GM11168 (cell line): ENCODE data around the gene C11orf54.

ENCODE experiments used
- in situ Hi-C: fragments of 300-500 bp; cut with MboI; formaldehyde crosslinking; loops from one replicate; pipeline ENCODE4 v1.12.0; 2022; ENCODE audit warnings: low sequenced_read_pairs; ENCODE audit not compliant: unreplicated experiment

Gene C11orf54

DNA sequence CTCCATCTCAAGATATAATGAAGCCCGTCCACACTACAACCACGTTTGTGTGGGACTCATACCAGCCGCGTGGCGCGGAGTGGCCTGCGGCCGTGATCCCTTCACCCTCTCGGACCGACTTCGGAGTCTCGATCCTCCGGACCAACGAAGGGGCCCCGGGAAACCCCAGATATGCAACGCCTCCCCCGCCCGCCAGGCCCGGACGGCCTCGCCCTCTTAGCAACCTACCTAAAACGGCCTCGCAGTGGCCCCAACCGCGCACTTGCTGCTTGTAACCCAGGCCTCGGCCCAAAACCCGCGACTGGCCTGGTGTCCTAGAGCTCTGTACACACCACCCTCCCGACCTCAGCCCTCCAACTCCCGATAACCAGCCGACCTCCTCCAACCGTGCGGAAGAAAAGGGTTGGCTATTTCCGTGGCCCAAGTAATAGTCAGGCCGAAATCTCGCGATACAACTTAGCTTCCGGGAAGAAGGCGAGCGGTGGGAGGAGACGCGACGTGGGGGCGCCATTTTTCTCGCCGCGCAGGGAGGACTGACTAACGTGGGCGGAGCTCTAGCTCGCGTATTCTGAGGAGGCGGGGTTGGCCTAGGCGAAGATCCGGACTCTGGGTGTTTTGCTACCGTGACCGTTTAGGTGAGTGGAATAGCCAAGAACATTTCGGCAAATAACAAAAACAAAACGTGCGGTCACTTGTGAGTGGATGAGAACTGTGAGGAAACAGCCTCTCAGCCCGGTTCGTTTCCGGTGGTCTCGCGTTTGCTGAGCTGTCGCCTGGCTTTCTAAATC is at the start of gene C11orf54, which contains the start of gene TAF1D:
Gene C11orf54 (plus strand): TSS at position 579 of the 788 bp plus-strand sequence. CDS start 5,722 bp downstream, outside the sequence.
Gene TAF1D (minus strand): TSS at position 402 of the 788 bp plus-strand sequence. CDS start 2,191 bp downstream, outside the sequence.
- in situ Hi-C loops: no loop called here

GRCh38 chr11:93694109-93694508 is 47.4 kb upstream of the C11orf54 start:
- in situ Hi-C loops: no loop called here

DNA sequence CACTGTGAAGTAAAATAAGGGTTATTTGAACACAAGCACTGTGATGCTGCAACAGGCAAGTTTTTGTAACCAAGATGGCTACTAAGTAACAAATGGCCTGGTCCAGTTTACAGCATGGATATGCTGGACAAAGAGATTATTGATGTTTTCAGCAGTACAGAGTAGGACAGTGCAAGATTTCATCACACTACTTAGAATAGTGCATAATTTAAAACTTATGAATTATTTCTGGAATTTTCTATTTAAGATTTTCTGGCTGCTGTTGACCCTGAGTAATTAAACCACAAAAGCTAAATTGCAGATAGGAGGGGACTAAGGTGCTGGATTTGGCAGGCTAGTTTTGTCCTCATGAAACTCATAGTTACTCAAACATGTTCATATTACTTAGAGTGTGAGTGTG is 46.9 kb upstream of the C11orf54 start:
- in situ Hi-C loops: no loop called here

DNA sequence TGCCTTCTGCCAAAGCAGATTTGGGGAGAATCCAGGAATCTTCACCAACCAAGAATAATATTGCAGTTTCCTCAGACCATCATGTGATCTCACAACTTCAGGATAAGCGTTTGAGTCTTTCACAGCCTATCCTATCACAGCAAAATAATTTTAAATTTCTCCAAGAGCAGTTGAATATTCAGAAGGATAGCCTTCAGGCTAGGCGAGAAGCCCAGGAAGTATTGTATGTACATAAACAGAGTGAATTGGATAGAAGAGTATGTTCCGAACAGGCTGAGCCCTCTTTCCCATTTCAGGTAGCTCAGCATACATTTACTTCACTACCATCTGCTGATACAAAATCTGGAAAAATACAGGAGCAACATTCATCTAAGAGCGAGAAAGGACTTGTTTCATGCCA is 43.9 kb upstream of the C11orf54 start:
- in situ Hi-C loops: no loop called here

GRCh38 chr11:93700830-93701229 is 40.6 kb upstream of the C11orf54 start:
- in situ Hi-C loops: no loop called here

GRCh38 chr11:93704237-93704636 is 37.2 kb upstream of the C11orf54 start:
- in situ Hi-C loops: no loop called here

DNA sequence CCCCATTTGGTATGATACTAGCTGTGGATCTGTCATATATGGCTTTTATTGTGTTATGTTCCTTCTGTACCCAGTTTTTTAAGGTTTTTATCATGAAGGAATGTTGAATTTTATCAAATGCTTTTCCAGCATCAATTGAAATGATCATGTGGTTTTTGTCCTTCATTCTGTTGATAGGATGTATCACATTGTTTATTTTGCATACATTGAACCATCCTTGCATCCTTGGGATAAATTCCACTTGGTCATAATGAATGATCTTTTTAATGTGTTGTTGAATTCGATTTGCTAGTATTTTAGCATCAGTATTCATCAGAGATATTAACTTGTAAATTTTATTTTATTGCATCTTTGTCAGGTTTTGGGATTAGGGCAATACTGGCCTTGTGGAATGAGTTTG is 31.2 kb upstream of the C11orf54 start:
- in situ Hi-C loops: no loop called here

- in situ Hi-C loops: no loop called here
These were observed 28.8 kb upstream of the C11orf54 start for GRCh38 chr11:93712678-93713077.

DNA sequence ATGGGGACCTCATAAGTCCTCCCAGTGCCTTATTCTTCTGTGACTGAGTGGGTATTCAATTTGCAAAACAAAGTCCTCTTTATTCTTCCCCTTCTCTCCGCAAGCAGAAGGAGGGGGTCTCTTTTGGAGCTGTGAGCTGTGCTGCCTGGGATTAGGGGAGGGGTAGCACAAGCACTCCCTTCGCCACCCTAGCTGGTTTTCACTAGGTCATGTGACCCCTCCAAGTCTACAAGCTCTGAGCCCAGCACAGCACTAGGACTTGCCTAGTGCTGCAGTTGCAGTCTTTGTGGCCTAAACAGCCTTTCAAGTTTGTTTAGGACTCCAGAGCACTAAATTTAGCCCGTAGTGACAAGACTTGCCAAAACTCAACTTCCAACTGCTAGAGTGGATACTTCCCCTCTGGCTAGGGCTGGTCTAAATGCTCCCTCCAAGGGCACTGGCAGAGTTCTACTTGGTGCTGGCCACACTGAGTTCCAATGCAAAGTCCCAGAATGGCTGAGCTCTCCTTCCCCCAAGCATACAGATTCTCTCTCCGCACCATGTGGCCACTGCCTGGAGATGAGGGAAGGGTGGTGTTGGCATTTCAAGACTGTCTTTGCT is 25.6 kb upstream of the C11orf54 start:
- in situ Hi-C loops: no loop called here

DNA sequence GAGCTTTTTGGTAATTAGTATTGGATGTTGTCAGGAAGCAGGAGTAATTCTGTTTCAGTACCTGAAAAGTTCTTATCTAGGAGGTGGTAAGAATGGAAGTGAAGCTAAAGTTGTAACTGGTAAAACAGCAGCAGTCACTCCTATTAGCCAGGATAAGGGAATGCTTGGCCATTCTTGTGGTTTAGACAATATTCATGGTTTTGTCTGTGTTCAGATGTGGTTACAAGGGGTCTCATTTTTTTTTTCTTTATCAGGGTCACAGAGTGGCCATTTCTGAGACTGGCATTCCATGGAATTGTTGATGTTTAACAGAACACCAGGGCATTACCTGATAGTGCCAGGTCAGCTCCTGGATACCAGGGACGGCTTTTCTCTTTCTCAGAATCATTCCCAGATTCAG is 24.0 kb upstream of the C11orf54 start:
- in situ Hi-C loops: no loop called here

DNA sequence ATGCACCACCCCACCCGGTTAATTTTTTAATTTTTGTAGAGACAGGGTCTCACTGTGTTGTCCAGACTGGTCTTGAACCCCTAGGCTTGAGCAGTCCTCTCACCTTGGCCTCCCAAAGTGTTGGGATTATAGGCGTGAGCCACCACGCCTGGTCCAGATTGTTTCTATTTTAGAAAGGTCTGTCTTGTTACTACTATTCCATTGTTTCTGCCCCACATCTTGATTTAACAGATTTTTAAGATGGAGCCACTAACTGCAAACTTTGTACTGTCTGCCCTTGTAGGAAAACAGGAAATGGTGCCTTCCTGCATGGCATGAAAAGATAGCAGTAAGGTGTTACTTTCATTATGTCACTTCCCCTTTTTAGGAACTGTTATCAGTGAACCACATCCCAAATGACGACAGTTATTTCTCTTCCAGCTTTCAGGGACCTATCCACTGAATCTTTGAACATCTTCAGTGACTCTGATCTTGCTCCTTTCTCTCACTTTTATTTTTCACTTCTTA is 23.4 kb upstream of the C11orf54 start:
- in situ Hi-C loops: no loop called here

GRCh38 chr11:93719310-93719709 is 22.2 kb upstream of the C11orf54 start:
- in situ Hi-C loops: no loop called here

GRCh38 chr11:93720522-93720921 is 20.9 kb upstream of the C11orf54 start:
- in situ Hi-C loops: no loop called here

DNA sequence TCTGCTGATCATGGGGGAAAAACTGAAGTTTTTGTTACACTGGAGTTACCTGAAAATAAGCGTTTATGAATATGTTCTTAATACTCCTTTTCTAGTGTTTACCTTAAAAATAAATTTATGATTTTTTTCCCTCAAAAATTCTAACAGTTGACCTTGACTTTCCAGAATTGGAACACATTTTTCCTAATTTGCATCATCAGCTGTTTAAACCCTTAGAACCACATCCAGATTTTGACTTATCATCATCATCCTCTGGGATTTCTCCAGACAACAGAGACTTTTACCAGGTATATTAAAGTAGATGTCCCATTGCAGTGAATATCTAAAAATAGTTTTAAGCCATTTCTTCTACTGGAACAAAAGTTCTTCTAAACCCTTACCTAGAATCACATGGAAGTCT is 17.4 kb upstream of the C11orf54 start:
- in situ Hi-C loops: no loop called here

- in situ Hi-C loops: no loop called here
These were observed 13.3 kb upstream of the C11orf54 start for GRCh38 chr11:93727985-93728791.

DNA sequence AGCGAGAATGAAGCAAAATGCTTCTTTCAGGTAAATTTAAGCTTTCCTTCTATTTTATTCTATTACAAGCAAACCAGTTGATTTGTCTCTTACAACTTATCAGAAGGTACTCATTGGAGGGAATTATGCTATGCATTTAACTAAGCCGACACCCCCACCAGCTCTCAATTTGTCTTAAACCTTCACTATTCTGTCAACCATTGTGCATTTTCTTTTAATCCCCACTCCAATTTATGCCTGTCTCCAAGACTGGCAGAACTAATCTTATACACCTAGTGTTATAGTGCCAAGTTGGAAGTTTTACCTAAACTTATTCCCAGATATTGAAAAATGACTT is 12.7 kb upstream of the C11orf54 start:
- in situ Hi-C loops: no loop called here

DNA sequence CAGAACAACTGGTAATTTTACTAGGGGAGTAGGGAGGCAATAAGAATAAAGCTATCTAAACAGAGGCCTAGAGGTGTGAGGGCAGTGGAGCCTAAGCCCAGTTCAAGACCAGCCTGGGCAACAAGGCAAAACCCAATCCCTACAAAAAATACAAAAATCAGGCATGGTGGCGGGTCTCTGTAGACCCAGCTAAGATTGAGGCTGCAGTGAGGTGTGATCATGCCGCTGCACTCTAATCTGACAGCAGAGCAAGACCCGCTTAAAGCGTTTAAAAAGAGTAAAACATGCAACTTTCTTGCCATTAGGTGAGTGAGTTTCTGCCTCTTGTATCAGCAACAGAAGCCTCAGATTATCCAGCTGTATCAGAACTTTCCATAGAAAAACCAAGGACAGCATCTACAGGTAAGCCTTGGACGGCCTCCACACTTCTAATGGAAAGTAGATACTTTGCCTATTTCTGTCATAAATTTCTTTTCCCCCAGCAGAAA is 12.3 kb upstream of the C11orf54 start:
- in situ Hi-C loops: no loop called here

- in situ Hi-C loops: no loop called here
These were observed 11.1 kb upstream of the C11orf54 start for GRCh38 chr11:93730108-93731107.

GRCh38 chr11:93732237-93732892 is 9.1 kb upstream of the C11orf54 start:
- in situ Hi-C loops: no loop called here
